ENCODE results near the gene BIRC5.

DNA sequence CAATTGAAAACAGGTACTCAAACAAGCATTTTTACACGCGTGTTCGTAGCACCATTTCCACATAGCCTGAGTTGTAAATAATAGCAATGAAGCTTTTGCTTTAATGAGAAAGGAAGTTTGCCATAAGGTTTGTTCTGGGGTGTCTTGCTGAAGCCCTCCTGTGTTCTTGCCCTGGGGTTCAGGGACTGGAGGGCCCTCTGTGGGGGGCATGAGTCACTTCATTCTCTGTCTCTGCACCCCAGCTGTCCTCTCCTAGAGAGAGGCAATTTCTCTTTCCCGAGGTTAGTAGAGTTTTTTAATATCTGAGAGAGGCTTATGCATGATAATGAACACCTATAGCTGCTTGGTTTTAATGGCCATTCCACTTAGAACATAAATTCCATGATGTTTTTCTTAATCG is 17.3 kb upstream of the BIRC5 start:
- TF ChIP-seq CTCF (IDR thresholded peaks at IDR 0.05) (no peak), SIN3A (IDR thresholded peaks at IDR 0.05; ENCODE audit: borderline replicate concordance, insufficient read depth, low read depth, low read length) (no peak)
